ENCODE data around the gene INAFM1. TPM values are rescaled to one million over a fixed set of nuclear protein-coding genes. Genes with fewer than 3 reads are reported as not detected.
"Not testable (repeated sequence)": the region's sequence is repeated elsewhere in the genome, so short reads cannot be mapped to it uniquely, and the experiment has no call there.

The INAFM1 gene
- total RNA-seq, 2 donors from 2014 or later = 16.1 to 17.1 TPM

GRCh38 chr19:47261946-47262793, 12.5 kb upstream of the INAFM1 start:
- intact Hi-C loops (cut with DNase I); ATAC-seq; DNase-seq: not testable (repeated sequence)

GRCh38 chr19:47264629-47265028, 10.1 kb upstream of the INAFM1 start:
- intact Hi-C loops (cut with DNase I) = no loop called here
- no peak for DNase-seq
- ATAC-seq = no peak

GRCh38 chr19:47266401-47266941, 8.2 kb upstream of the INAFM1 start:
- ATAC-seq = no peak
- intact Hi-C loops (cut with DNase I) = no loop called here
- no peak for DNase-seq

GRCh38 chr19:47267350-47267759, 7.3 kb upstream of the INAFM1 start:
- DNase-seq = no peak
- ATAC-seq = peak in 1 of 2 donors; percentile 16

GRCh38 chr19:47268028-47268427, 6.7 kb upstream of the INAFM1 start:
- intact Hi-C loops (cut with DNase I) = no loop called here
- ATAC-seq = no peak

More at GRCh38 chr19:47267350-47267759, 7.3 kb upstream of the INAFM1 start:
- intact Hi-C loops (cut with DNase I) = no loop called here

GRCh38 chr19:47269596-47269995, 5.1 kb upstream of the INAFM1 start:
- intact Hi-C loops (cut with DNase I) = no loop called here
- DNase-seq (no peak), ATAC-seq (no peak)

More at GRCh38 chr19:47268028-47268427, 6.7 kb upstream of the INAFM1 start:
- DNase-seq = no peak

DNA sequence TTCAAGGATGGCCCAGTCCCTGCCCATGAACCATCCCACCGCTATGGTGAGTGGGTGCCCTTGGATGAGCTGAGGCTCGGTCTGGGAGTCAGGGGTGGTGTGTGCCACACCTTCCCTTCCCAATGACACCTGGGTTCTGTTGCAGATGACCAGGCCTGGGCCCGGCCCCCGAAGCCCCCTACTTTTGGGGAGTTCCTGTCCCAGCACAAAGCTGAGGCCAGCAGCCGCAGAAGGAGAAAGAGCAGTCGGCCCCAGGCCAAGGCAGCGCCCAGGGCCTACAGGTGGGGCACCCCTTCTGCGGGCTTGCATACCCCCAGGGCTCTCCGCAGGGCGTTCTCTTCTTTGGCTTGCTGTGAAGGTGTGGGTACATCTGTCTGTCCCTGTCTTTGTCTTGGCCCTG, 4.3 kb upstream of the INAFM1 start:
- intact Hi-C loops (cut with DNase I) = no loop called here
- DNase-seq = no peak

DNA sequence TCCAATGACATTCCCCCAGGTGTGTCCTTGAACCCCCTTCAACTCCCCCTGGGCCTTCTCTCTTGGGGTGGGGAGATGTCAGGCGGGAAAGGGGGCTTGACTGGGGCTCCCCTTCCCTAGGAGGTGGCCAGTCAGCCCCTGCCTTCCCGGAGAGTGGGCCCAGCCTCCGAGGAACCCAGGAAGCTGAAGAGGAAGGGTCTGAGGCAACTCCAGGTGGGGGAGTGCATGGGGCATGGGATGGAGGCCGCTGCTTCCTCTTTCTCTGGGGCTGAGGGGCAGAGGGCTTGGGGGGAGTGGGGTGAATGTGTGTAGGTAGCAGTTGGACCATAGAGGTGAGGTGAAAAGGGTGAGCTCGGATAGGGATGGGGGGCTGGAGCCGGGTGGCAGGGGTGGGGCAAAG, 2.7 kb upstream of the INAFM1 start:
- ATAC-seq = no peak
- intact Hi-C loops (cut with DNase I) = no loop called here
- DNase-seq = no peak

More for the DNA sequence above, 4.3 kb upstream of the INAFM1 start:
- ATAC-seq = no peak

GRCh38 chr19:47272448-47273312, 2.0 kb upstream of the INAFM1 start:
- DNase-seq = peak; percentile 62
- intact Hi-C loops (cut with DNase I) = no loop called here
- ATAC-seq = no peak

DNA sequence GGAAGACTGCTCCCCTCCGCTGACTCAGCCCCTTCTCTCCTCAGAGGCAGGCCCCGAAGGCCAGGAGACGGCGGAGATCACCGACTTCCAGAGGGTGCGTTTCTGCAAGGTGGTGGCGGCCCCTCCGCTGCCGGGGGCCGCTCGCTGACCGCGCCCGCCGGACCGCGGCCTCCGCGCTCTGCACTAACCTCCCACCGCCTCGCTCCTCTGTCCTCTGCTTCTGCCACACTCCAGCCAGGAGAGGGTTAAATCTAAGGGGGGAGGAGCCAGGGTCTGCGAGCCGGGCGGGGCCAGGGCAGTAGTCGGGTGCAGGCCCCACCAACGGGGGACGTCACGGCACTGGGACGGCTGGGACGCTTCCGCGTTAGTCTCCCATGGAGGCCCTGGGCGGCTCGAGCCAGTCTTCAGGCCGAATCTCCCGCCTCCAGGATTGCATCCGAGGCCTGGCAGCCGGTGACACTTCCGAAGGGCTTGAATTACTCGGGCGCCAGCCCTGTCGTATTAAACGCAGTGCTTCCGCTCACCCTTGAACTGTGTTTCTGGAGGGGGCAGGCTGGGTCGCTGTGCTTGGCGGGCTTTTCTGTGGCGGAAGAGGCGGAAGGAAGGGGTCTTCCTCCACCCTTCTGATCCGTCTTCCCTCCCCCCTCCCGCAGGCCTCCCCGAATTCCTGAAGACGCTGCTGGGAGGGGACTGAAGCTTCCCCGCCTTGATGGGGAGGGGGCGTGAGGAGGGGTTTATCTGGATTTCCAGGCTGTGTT, 1.2 kb upstream of the INAFM1 start:
- ATAC-seq (peak; percentile 85 to 86), DNase-seq (peak; percentile 94)
- intact Hi-C loops (cut with DNase I) = no loop called here

DNA sequence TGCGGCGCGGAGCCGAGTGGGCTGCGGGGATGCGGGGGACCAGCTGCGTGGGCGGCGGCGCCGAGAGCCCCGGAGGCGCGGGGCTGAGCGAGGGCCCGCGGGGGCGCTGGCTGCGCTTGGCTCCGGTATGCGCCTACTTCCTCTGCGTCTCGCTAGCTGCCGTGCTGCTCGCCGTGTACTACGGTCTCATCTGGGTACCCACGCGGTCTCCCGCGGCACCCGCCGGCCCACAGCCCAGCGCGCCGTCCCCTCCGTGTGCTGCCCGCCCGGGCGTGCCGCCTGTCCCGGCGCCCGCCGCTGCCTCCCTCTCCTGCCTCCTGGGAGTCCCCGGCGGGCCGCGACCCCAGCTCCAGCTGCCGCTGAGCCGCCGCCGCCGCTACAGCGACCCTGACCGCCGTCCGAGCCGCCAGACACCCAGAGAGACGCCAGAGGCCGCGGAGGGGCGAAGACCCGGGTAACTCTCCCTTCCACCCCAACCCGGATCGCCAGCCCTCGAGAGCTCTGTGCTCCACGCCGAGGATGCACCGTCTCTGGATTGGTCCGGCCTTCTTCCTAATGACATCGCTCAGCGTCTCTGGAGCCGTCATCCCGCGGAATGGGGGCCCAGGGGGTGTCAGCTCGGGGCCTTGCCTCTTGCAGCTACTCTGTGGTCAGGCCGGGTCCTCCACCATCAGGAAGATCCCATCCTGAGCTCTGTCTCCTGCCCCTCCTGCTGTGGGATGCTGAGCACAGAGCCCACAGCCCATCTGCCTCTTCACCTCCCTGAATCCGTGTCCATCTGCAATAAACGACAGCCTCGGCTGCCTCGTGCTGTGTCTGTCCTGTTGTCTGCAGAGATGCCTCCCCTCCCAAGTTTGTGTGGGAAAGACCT, 441 bp downstream of the INAFM1 start:
- intact Hi-C loops (cut with DNase I) = no loop called here
- ATAC-seq = peak; percentile 0 to 3
- peak; percentile 63 for DNase-seq

GRCh38 chr19:47275791-47276461, 1.2 kb downstream of the INAFM1 start:
- ATAC-seq = no peak
- peak; percentile 73 for DNase-seq
- intact Hi-C loops (cut with DNase I) = no loop called here

GRCh38 chr19:47276513-47276912, 1.8 kb downstream of the INAFM1 start:
- ATAC-seq; intact Hi-C loops (cut with DNase I): not testable (repeated sequence)

DNA sequence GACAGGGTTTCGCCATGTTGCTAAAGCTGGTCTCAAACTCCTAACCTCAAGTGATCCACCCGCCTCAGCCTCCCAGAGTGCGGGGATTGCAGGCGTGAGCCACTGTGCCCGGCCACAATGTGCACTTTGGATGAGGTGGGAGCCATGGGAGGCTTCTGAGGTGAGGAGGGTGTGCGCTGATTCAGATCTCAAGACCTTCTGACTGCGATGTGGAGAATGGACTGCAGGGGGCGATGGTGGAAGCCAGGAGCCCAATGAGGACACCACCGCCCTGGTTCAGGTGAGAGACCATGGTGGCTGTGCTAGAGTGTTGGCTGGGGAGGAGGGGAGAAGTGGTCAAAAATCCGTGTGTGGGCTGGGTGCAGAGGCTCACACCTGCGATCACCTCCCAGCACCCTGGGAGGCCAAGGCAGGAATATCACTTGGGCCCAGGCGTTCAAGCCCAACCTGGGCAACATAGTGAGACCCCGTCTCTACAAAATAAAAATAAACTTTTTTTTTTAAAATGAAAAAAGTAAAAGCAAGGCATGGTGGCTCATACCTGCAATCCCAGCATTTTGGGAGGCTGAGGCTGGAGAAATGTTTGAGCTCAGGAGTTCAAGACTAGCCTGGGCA, 5.6 kb downstream of the INAFM1 start:
- intact Hi-C loops (cut with DNase I) = no loop called here
- DNase-seq (peak; percentile 37), ATAC-seq (no peak)

More at GRCh38 chr19:47276513-47276912, 1.8 kb downstream of the INAFM1 start:
- not testable (repeated sequence) for DNase-seq

GRCh38 chr19:47283405-47284059, 8.8 kb downstream of the INAFM1 start:
- DNase-seq (no peak), ATAC-seq (no peak)
- intact Hi-C loops (cut with DNase I) = no loop called here

- DNase-seq (no peak), ATAC-seq (peak; percentile 13 to 45)
- intact Hi-C loops (cut with DNase I) = no loop called here
Observed at GRCh38 chr19:47284324-47284899, 9.7 kb downstream of the INAFM1 start.
